ENCODE measurements around the gene NRL.
A peak's percentile ranks its signal among the peaks of the same experiment; 100 is the strongest.

Gene NRL

GRCh38 chr14:24080888-24081738 lies 33.6 kb downstream of the NRL start:
- DNase-seq, result peak; percentile 18

DNA sequence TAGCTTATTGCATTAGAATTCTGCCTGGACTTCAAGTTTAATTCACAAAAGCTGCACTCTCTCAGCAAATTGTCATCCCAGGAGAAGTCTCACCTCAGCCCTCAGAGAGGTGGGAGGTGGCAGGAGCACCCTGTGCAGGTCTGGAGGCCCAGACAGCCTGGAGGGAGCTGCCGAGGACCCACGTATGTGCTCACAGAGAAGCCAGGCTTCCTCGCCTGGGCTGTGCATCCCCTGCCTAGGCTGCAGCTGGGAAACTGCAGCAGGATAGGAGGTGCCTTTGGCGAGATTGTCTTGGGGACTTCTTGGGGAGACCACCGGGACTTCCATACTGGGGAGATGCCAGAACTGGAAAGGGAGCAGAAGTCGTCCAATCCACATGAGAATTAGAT lies 34.6 kb downstream of the NRL start:
- no peak for DNase-seq

DNA sequence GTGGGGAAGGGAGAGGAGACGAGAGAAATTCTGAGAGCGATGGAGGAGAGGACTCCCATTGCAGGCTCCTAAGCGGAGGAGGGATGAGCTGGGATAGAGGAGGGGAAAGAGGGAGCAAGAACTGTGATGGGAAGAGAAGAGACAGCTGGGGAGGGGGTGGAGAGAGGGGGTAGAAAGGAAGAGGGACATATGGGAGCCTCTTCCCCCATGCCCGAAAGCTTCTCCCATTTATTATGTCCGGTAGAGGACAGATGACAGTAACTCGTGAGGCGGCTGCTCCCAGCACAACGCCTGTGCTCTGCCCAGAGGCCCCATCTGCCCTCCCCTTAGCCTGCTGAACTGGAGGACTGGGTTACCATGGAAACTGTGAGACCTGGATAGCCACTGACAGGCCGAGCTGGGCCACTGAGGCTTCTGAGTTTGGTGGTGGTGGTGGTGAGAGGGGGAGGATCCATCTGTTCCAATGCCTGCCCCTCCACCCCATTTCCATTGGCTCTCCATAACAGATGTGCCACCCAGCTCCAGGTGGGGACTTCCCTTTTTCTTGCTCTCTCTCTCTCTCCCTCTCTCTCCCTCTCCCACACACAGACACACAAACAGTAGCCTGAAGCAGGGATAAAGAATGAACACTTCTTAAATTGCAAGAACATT lies 35.1 kb downstream of the NRL start:
- DNase-seq, result no peak

DNA sequence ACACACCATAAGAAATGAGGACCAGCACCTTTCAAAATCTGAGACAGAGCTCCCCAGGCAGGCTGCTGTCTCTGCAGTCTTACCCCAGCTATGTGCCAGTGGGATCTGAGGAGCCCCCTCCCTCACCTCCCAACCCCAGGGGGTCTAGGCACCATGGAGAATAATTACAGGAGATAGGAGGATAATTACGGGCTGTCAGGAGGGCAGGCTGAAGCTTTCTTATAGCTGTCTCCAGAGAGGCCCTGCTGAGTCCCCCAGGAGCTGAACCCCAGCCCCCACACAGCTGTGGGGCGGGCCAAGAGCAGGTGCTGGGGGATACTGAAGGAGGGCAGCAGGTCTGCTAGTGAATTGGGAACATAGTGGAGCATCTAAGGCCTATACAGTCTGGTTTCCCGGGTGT lies 36.6 kb downstream of the NRL start:
- DNase-seq, result no peak

DNA sequence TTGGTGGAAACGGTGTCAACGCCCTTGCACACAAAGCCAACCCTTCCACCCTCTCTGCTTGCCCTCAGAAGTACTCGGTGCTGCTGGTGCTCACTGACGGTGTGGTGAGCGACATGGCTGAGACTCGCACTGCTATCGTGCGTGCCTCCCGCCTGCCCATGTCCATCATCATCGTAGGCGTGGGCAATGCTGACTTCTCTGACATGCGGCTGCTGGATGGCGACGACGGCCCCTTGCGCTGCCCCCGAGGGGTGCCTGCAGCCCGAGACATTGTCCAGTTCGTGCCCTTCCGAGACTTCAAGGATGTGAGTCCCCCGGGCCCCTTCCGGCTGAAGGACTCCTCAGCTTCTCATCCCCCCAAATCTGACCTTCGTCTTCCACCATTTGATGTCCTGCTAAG lies 37.7 kb downstream of the NRL start:
- no peak for DNase-seq

- no peak for DNase-seq
These were observed 38.5 kb downstream of the NRL start for GRCh38 chr14:24076302-24076601.

GRCh38 chr14:24075485-24076301 lies 39.1 kb downstream of the NRL start:
- DNase-seq, result no peak

DNA sequence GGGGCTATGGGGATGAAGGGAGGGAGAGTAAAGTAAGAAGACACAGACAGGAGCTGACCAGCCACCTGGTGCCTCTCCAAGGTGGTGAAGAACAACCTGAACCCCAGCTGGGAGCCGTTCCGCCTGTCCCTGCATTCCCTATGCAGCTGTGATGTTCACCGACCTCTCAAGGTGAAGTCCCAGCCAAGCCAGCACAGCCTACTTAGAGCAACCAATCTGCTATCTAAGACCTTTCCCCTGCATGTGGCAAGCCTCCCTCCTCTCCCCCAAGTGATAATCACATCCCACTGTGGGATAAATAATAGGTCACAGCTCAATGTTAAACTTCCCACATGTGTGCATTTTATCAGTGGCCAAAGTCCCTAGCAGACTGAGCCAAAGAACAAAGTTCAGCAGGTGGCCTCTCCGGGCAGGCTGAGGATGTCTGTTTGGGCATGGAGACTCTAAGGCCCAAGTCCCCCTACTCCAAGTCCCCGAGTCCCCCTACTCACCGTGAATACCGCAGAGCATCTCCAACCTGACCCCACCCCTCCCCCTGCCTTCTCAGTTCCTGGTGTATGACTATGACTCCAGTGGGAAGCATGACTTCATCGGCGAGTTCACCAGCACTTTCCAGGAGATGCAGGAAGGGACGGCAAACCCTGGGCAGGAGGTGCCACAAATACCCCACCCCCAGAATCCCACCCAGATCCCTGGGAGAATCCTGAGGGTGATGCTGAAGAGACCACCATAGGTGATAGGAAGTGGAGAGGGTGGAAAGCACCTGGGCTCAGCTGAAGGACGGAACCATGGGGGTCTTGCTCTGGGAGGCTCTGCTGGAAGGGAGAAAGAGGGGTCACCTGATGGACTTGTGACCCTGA lies 39.9 kb downstream of the NRL start:
- DNase-seq, result no peak

- no peak for DNase-seq
These were observed 41.6 kb downstream of the NRL start for GRCh38 chr14:24072881-24073877.

- no peak for DNase-seq
These were observed 42.3 kb downstream of the NRL start for GRCh38 chr14:24072436-24072835.

DNA sequence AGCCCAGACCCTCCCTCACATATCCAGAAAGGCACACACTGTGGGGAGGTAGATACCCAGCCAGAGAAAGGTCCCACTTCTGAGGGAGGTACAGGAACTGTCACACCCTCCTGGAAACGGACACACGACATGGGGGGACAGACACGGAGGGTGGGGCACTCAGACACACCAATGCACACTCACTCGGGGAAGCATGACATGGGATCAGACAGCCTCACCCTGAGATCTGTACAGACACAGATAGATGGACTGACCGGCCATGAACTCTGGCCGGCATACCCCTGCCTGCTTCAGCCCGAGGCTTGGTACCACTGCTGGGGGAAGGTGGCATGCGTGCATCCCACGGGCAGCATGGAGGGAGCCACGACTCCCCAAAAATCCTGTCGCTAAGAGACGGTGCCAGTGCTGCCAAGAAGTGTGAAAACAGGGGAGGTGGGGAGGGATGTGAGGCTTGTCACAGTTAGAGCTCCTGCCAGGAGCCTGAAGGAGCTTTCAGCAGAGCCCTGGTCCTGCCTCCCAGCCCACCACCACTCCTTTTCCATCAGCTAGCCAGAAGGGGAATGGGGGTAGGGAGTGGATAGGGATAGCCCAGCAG lies 42.8 kb downstream of the NRL start:
- no peak for DNase-seq

DNA sequence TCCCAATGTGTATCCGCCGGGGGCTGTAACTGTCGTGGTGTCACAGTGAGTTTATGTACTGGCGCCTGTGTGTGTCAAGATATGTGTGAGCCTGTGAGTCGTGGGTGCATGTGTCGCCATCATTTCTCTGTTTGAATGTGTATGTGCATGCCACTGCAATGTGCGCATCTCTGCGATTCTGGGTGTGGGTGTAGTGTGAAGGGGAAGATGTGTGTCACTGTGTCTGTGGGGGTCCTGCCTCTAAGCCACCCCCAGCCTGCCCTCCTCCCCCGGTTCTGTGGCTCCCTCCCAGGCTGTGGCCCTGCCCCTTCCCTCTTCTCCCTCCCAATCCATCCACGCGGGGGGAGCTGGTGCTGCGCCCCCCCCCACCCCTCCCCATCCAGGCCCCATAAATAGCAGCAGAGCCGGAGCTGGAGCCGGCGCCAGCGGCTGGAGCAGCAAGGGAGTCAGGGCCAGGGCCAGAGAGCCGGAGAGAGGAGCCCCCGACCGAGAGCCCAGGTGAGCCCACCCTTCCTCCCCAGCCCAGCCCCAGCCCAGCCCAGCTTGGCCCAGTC lies 43.5 kb downstream of the NRL start, which contains the start of gene CPNE6:
Gene CPNE6 (plus strand): TSS at position 419 of the 554 bp plus-strand sequence. CDS start 1,375 bp downstream, outside the sequence.
- no peak for DNase-seq

DNA sequence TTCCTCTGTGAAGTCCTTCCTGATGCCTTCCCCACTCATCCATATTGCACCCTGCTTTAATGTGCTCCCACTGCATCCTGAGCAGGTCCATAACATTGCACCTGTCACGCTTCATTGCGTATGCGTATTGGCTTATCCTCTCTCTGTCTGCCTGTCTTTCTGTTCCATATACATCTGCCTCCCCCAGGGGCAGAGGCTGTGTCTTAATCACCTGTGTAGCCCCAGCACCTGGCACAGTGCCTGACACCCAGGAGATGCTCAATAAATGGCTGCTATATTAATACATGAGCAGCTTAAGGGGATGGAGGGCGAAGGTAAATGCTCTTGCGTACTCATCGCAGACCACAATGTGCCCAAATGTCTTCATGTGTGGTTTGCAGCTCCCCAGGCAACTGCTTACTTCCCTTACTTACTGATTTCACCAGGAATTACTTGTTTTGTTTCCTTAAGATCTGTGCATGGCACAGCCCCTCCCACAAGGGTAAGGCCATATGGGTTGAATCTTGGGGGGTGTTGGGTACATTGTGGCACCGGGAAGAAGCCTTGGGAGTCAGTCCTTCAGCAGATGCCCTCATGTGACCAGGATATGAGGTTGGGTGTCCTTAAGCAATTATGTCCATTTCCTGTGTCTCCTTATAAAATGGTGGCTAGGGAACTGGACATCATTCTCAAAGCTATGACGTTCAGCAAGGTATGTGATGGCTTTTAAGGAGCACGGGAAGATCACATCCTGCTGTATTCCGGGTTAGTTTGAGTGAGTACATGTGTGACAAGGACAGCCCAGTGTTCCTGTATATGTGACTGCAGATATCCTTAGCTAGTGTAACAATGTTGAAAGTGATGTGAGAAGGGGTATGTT lies 44.2 kb downstream of the NRL start:
- no peak for DNase-seq

DNA sequence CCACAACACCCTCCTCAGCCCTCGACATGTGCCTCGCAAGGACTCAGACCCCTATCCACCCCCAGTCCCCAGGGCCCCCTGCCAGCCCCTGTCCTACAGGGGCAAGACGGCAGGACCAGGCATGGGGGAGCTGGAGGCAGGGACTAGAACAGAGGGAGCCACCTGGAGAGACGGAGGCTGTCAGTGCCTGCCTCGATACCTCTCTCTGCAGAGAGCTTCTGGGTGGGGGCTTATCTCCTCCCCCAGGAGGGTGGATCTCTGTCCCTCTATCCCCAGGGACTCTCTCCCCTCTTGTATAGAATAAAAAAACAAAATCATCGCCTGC lies 45.4 kb downstream of the NRL start:
- no peak for DNase-seq

GRCh38 chr14:24068711-24069410 lies 45.9 kb downstream of the NRL start:
- DNase-seq, result no peak

DNA sequence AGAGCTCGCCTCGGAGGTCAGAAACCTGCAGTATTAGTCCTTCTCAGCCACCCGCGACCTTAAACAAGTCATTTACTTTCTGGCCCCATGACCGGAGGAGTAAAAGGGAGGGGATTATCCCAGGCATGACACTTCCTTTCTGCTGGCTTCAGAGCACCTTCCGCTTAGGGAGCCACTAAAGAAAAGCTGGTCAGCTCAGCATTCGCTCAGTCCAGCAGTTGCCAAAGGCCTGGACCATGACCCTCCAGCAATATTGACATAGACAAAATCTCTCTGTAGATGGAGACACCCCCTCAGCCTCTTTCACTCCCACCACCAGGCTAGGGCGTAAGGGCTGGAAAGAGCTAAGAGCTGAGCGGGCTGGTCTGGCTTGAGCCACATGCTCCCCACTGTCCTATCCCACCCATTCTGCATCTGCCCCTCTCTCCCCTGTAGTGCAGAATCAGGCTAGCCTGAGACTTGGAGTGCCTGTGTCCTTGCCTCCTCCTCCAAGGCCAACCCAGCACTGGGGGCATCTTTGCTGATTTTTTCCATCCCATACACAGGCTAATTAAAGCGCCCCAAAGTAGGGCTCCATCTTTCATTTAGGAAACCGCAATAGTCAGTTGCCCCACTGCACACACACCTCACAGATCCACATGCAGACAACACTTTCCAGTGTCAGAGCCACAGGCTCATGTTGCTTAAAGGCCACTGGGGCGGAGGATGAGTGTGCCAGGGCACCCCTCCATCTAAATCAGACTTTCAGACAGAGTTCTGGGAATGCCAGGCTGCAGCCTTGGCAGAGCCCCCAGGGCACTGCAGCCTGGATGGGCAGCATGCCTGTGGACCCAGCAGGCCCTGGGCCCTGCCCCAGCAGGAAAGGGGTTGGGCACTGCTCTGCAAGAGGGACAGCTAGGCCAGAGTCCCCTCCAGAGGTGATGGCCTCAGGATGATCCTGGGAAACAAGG lies 47.3 kb downstream of the NRL start:
- DNase-seq, result no peak

- DNase-seq, result no peak
These were observed 48.1 kb downstream of the NRL start for GRCh38 chr14:24066496-24067132.

Measured in amniotic stem cell (primary cell).